HFF-Myc (cell line): ENCODE measurements around the gene POLR3E.

Experiments
- DNase-seq: peaks from one replicate; pipeline ENCODE4 v3.0.0-alpha.2; 2011; ENCODE audit warnings: low read depth; ENCODE audit errors: extremely low read depth
- H3K4me3 ChIP-seq: replicated peaks from 2 replicates; pipeline ENCODE4 v1.5.1; 2011; ENCODE audit warnings: low read depth, mild to moderate bottlenecking, control low read depth, low read length
- CTCF ChIP-seq: IDR thresholded peaks from 2 replicates; pipeline ENCODE4 v1.5.1; 2012; ENCODE audit warnings: mild to moderate bottlenecking, low read depth, low read length, control low read depth; ENCODE audit errors: missing control alignments

Gene POLR3E

GRCh38 chr16:22272870-22273650, 24.1 kb upstream of the POLR3E start:
- no peak for TF ChIP-seq CTCF
- DNase-seq, result no peak
- no peak overlapping the region for H3K4me3 ChIP-seq

GRCh38 chr16:22274916-22275315, 22.3 kb upstream of the POLR3E start:
- no peak for TF ChIP-seq CTCF
- no peak for DNase-seq
- no peak overlapping the region for H3K4me3 ChIP-seq

GRCh38 chr16:22278441-22279230, 18.6 kb upstream of the POLR3E start:
- no peak for TF ChIP-seq CTCF
- H3K4me3 ChIP-seq, result no peak overlapping the region
- no peak for DNase-seq

GRCh38 chr16:22282254-22282892, 14.8 kb upstream of the POLR3E start:
- no peak overlapping the region for H3K4me3 ChIP-seq
- DNase-seq, result no peak
- no peak for TF ChIP-seq CTCF

- DNase-seq, result no peak
- TF ChIP-seq CTCF, result no peak
- no peak overlapping the region for H3K4me3 ChIP-seq
These were observed 12.6 kb upstream of the POLR3E start for GRCh38 chr16:22284637-22285036.

- DNase-seq, result no peak
- H3K4me3 ChIP-seq, result no peak overlapping the region
- no peak for TF ChIP-seq CTCF
These were observed 12.1 kb upstream of the POLR3E start for GRCh38 chr16:22285080-22285479.
